ENCODE results near the gene APBA2. TPM values are rescaled to one million over a fixed set of nuclear protein-coding genes. Genes with fewer than 3 reads are reported as not detected.

The APBA2 gene
- total and polyA plus RNA-seq, 2 donors from 2014 or later, result 1.0 to 6.1 TPM

DNA sequence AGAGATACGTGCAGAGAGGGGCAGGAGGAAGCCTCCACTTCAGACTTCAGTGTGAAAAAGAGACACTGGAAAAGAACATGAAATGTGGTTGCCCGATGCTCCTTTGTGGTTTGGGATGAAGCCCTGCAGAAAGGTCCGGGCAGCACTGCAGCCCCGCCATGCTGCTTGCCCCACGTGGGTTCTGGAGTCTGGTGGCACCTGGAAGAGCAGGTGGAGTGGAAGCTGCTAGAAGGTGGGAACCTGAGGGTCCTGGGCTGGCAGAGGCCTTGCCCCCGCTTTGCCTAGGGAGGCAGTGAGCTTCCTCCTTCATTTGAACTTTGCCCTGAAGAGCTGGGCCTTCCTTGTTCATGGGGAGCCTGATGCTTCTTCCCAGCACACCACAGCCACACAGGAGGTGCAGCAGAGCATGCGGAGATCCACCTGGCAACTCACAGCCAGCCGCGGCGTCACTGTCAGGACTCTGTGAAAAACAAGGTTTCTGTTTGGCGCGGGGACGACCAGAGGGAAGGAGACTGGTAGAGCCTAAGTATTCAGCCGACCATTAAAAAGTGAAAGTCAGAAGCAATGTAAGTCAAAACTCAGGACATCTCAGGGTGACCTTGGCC is 59.0 kb downstream of the APBA2 start:
- no peaks in the 10 kb centered on the region for H3K9me3 ChIP-seq (ENCODE audit: control insufficient read depth in 2 of 3, insufficient read depth in 1 of 3, low read length in 3 of 3)
- H3K27ac ChIP-seq (ENCODE audit: low read depth in 2 of 2, low read length in 2 of 2), result no peak overlapping the region
- no peak overlapping the region for H3K9ac ChIP-seq (ENCODE audit: low read length in 3 of 3)
- FAIRE-seq, result no peak
- intact Hi-C loops (cut with DNase I), result no loop called here
- no peaks in the 10 kb centered on the region for H3K27me3 ChIP-seq (ENCODE audit: control insufficient read depth, insufficient read depth, low read length)
- H3K36me3 ChIP-seq (ENCODE audit: control insufficient read depth in 2 of 3, insufficient read depth in 3 of 3, low read length in 3 of 3), result no peaks in the 10 kb centered on the region
- no peak overlapping the region for H3K4me3 ChIP-seq (ENCODE audit: low read length in 3 of 3)
- TF ChIP-seq, protein P1, sequence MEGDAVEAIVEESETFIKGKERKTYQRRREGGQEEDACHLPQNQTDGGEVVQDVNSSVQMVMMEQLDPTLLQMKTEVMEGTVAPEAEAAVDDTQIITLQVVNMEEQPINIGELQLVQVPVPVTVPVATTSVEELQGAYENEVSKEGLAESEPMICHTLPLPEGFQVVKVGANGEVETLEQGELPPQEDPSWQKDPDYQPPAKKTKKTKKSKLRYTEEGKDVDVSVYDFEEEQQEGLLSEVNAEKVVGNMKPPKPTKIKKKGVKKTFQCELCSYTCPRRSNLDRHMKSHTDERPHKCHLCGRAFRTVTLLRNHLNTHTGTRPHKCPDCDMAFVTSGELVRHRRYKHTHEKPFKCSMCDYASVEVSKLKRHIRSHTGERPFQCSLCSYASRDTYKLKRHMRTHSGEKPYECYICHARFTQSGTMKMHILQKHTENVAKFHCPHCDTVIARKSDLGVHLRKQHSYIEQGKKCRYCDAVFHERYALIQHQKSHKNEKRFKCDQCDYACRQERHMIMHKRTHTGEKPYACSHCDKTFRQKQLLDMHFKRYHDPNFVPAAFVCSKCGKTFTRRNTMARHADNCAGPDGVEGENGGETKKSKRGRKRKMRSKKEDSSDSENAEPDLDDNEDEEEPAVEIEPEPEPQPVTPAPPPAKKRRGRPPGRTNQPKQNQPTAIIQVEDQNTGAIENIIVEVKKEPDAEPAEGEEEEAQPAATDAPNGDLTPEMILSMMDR (IDR thresholded peaks at IDR 0.05; ENCODE audit: borderline replicate concordance, extremely low read depth, insufficient read depth), result no peak
- H3K4me1 ChIP-seq (ENCODE audit: control insufficient read depth in 2 of 3, insufficient read depth in 2 of 3, low read depth in 1 of 3, low read length in 3 of 3), result no peaks in the 10 kb centered on the region
- DNase-seq, result peak in 1 of 5 donors; percentile 31

DNA sequence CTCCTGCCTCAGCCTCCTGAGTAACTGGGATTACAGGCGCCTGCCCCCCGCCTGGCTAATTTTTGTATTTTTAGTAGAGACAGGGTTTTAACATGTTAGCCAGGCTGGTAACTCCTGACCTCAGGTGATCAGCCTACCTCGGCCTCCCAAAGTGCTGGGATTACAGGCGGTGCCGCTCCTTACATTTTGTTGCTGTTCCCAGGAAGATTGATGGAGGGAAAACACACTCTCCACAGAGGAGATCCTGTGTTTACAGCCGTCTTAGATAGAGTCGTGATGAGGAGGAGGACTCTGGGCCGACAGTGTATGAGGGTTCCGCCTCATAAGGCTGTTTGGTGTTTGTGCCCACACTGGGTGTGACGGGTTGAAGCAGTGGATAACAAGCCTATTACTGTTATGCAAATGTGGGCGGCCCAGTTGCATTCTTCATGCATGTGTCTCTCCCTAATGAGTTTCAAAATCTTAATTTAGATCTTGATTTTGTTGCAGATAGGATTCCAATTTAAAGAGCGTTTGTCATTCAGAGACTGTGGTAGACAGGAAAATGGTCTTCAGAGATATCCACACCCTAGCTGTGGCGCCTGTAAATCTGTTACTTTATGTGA is 60.0 kb downstream of the APBA2 start:
- H3K27me3 ChIP-seq (ENCODE audit: control insufficient read depth, insufficient read depth, low read length), result no peaks in the 10 kb centered on the region
- no peak overlapping the region for H3K9ac ChIP-seq (ENCODE audit: low read length in 3 of 3)
- DNase-seq, result peak in 3 of 5 donors; percentile 1 to 36 (median 25)
- no peaks in the 10 kb centered on the region for H3K9me3 ChIP-seq (ENCODE audit: control insufficient read depth in 2 of 3, insufficient read depth in 1 of 3, low read length in 3 of 3)
- H3K4me1 ChIP-seq (ENCODE audit: control insufficient read depth in 2 of 3, insufficient read depth in 2 of 3, low read depth in 1 of 3, low read length in 3 of 3), result no peaks in the 10 kb centered on the region
- no peak overlapping the region for H3K4me3 ChIP-seq (ENCODE audit: low read length in 3 of 3)
- TF ChIP-seq, protein P1 (IDR thresholded peaks at IDR 0.05; ENCODE audit: borderline replicate concordance, extremely low read depth, insufficient read depth), result no peak
- FAIRE-seq, result no peak
- no peaks in the 10 kb centered on the region for H3K36me3 ChIP-seq (ENCODE audit: control insufficient read depth in 2 of 3, insufficient read depth in 3 of 3, low read length in 3 of 3)
- no peak overlapping the region for H3K27ac ChIP-seq (ENCODE audit: low read depth in 2 of 2, low read length in 2 of 2)
- intact Hi-C loops (cut with DNase I), result no loop called here

- Histone ChIP-seq H3K9me3 (ENCODE audit: control insufficient read depth in 2 of 3, insufficient read depth in 1 of 3, low read length in 3 of 3) (no peaks in the 10 kb centered on the region), H3K4me3 (ENCODE audit: low read length in 3 of 3) (no peak overlapping the region), H3K27me3 (ENCODE audit: control insufficient read depth, insufficient read depth, low read length) (no peaks in the 10 kb centered on the region), H3K27ac (ENCODE audit: low read depth in 2 of 2, low read length in 2 of 2) (no peak overlapping the region), H3K36me3 (ENCODE audit: control insufficient read depth in 2 of 3, insufficient read depth in 3 of 3, low read length in 3 of 3) (no peaks in the 10 kb centered on the region), H3K4me1 (ENCODE audit: control insufficient read depth in 2 of 3, insufficient read depth in 2 of 3, low read depth in 1 of 3, low read length in 3 of 3) (no peaks in the 10 kb centered on the region), H3K9ac (ENCODE audit: low read length in 3 of 3) (no peak overlapping the region)
- FAIRE-seq (no peak), DNase-seq (peak in 1 of 5 donors; percentile 23)
- TF ChIP-seq, protein P1 (IDR thresholded peaks at IDR 0.05; ENCODE audit: borderline replicate concordance, extremely low read depth, insufficient read depth), result no peak
- intact Hi-C loops (cut with DNase I), result no loop called here
Observed at GRCh38 chr15:28946803-28947202, 61.0 kb downstream of the APBA2 start.
